ENCODE data around the gene COX14.
"Not testable (repeated sequence)": the region's sequence is repeated elsewhere in the genome, so short reads cannot be mapped to it uniquely, and the experiment has no call there.

Gene COX14

GRCh38 chr12:50129290-50129689, 17.3 kb downstream of the COX14 start:
- H3K27ac ChIP-seq: no peak overlapping the region
- no peak for TF ChIP-seq CTCF (conservative IDR thresholded peaks at IDR 0.05)
- TF ChIP-seq ZFX (IDR thresholded peaks at IDR 0.05): no peak

- no peak overlapping the region for H3K27ac ChIP-seq
- TF ChIP-seq ZFX (IDR thresholded peaks at IDR 0.05): no peak
- TF ChIP-seq CTCF (conservative IDR thresholded peaks at IDR 0.05): peak; percentile 67
Observed at GRCh38 chr12:50132505-50133135, 20.6 kb downstream of the COX14 start.

- TF ChIP-seq ZFX (IDR thresholded peaks at IDR 0.05) (no peak; the same call in 1 of the 2 replicates), CTCF (conservative IDR thresholded peaks at IDR 0.05) (no peak)
- no peak overlapping the region for H3K27ac ChIP-seq
Observed at GRCh38 chr12:50142993-50143392, 31.0 kb downstream of the COX14 start.

GRCh38 chr12:50145439-50145838, 33.4 kb downstream of the COX14 start:
- no peak overlapping the region for H3K27ac ChIP-seq
- no peak for TF ChIP-seq ZFX (IDR thresholded peaks at IDR 0.05)
- TF ChIP-seq CTCF (conservative IDR thresholded peaks at IDR 0.05): no peak

- TF ChIP-seq ZFX (IDR thresholded peaks at IDR 0.05) (no peak), CTCF (conservative IDR thresholded peaks at IDR 0.05) (no peak)
- no peak overlapping the region for H3K27ac ChIP-seq
Observed at GRCh38 chr12:50147281-50147680, 35.2 kb downstream of the COX14 start.

GRCh38 chr12:50148011-50148410, 36.0 kb downstream of the COX14 start:
- not testable (repeated sequence) for H3K27ac ChIP-seq

GRCh38 chr12:50149311-50149710, 37.3 kb downstream of the COX14 start:
- TF ChIP-seq CTCF (conservative IDR thresholded peaks at IDR 0.05) (no peak), ZFX (IDR thresholded peaks at IDR 0.05) (no peak)

GRCh38 chr12:50151047-50151687, 39.1 kb downstream of the COX14 start:
- H3K27ac ChIP-seq: no peak overlapping the region
- TF ChIP-seq ZFX (IDR thresholded peaks at IDR 0.05) (no peak), CTCF (conservative IDR thresholded peaks at IDR 0.05) (no peak)

More at GRCh38 chr12:50149311-50149710, 37.3 kb downstream of the COX14 start:
- H3K27ac ChIP-seq: no peak overlapping the region

GRCh38 chr12:50154947-50155346, 42.9 kb downstream of the COX14 start:
- not testable (repeated sequence) for H3K27ac ChIP-seq
